ENCODE measurements around the gene ABHD5.

- TF ChIP-seq CTCF (IDR thresholded peaks at IDR 0.05) (no peak), GABPA (IDR thresholded peaks at IDR 0.05; ENCODE audit: low read depth) (no peak)
These were observed 5.8 kb upstream of the ABHD5 start for GRCh38 chr3:43684944-43685343.
